ENCODE results near the gene NEK6. TPM values are rescaled to one million over a fixed set of nuclear protein-coding genes. Genes with fewer than 3 reads are reported as not detected.

NEK6 gene
- total RNA-seq, 6 donors from 2014 or later: 33.8 to 144 (median 59.7) TPM

GRCh38 chr9:124364141-124364540, 106.4 kb downstream of the NEK6 start:
- TF ChIP-seq CTCF (IDR thresholded peaks at IDR 0.05) (no peak), EP300 (IDR thresholded peaks at IDR 0.05) (no peak), POLR2AphosphoS5 (IDR thresholded peaks at IDR 0.05) (no peak), POLR2A (IDR thresholded peaks at IDR 0.05) (no peak)
- Histone ChIP-seq H3K36me3 (no peaks in the 10 kb centered on the region), H3K27me3 (no peaks in the 10 kb centered on the region), H3K4me1 (peaks cover 0 to 3% (median 0%) of the 10 kb centered on the region in 4 donors), H3K27ac (no peak overlapping the region), H3K9me3 (no peaks in the 10 kb centered on the region), H3K4me3 (no peak overlapping the region)
- DNase-seq: no peak
- ATAC-seq (ENCODE audit: low FRiP score in 2 of 2): no peak
- 90 to 91% methylated on average over 4 of the region's 4 CpGs for WGBS, 2 donors

DNA sequence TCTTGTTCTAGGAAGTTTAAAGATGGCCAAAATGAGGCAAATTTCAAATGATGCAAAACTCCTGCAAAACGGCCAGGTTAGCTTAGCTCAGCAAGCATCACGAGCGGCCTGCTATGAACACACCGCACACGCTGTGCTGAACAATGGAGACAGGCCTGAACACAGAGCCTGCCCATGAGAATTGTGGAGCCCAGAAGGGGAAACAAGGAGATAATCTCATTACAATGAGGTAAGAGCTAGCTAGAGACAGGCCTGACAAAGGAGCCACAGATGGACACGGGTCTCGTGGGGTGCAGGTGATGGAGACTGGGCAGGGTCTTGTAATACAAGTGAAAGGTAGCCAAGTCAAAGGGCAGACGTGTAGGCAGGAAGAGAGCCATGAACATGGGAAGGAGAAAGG, 107.3 kb downstream of the NEK6 start:
- Histone ChIP-seq H3K27me3 (no peaks in the 10 kb centered on the region), H3K9me3 (no peaks in the 10 kb centered on the region), H3K4me1 (peaks cover 0 to 5% (median 0%) of the 10 kb centered on the region in 4 donors), H3K36me3 (no peaks in the 10 kb centered on the region), H3K4me3 (no peak overlapping the region), H3K27ac (no peak overlapping the region)
- TF ChIP-seq POLR2A (IDR thresholded peaks at IDR 0.05) (no peak), CTCF (IDR thresholded peaks at IDR 0.05) (no peak), POLR2AphosphoS5 (IDR thresholded peaks at IDR 0.05) (no peak), EP300 (IDR thresholded peaks at IDR 0.05) (no peak)
- no peak for ATAC-seq (ENCODE audit: low FRiP score in 2 of 2)
- DNase-seq: no peak
- WGBS, 2 donors: 80 to 93% methylated on average over 8 of the region's 8 CpGs

DNA sequence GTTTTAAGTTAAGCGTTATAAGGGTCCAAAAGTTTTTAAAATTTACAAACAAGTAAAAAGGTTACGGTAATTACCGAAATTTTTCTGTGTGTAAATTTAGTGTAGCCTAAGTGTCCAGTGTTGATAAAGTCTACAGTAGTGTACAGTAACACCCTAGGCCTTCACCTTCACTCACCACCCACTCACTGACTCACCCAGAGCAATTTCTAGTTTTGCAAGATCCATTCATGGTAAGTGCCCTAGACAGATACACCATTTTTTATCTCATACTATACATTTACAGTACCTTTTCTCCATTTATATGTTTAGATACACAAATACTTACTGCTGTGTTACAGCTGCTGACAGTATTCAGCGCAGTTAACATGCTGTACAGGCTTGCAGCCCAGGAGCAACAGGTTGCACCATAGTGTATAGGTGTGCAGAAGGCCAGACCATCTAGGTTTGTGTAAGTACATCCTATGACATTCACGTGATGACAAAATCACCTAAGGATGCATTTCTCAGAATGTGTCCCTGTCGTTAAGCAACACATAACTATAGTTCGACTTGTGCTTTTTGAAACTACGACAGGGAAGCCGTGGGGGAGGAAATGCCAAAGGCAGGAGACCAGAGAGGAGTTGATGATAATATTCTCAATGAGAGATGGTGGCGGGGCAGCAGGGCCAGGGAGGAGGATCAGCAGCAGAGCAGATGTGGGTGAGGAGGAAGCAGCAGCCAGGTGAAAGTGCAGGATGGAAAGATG, 108.9 kb downstream of the NEK6 start:
- no peak for DNase-seq
- Histone ChIP-seq H3K36me3 (no peaks in the 10 kb centered on the region), H3K27ac (no peak overlapping the region), H3K9me3 (no peaks in the 10 kb centered on the region), H3K4me3 (no peak overlapping the region), H3K4me1 (peaks cover 0 to 5% (median 0%) of the 10 kb centered on the region in 4 donors), H3K27me3 (no peaks in the 10 kb centered on the region)
- WGBS, 2 donors: 84 to 87% methylated on average over 10 of the region's 10 CpGs
- no peak for ATAC-seq (ENCODE audit: low FRiP score in 2 of 2)
- TF ChIP-seq EP300 (IDR thresholded peaks at IDR 0.05): no peak

DNA sequence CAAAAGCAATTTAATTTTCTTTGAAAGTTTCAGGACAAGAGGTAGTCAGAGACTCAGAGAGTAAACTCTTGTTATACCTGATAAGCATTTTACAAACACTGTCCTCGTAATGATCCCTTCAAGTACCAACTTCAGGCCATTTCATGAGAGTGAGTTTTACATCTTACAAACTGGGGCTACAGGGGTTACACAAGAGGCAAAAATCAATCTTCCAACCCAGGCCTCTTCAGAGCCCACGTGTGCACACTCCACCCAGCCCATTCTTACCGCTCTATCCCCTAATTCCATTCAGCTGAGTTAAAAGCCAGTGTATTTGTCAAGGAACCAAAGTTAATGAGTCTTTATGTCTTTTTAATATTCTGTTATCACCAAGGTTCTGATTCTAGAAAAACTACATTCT, 110.9 kb downstream of the NEK6 start:
- Histone ChIP-seq H3K27me3 (no peaks in the 10 kb centered on the region), H3K36me3 (no peaks in the 10 kb centered on the region), H3K4me1 (peaks cover 0 to 9% (median 0%) of the 10 kb centered on the region in 4 donors), H3K27ac (no peak overlapping the region), H3K9me3 (no peaks in the 10 kb centered on the region), H3K4me3 (no peak overlapping the region)
- 50 to 58% methylated on average over 3 of the region's 3 CpGs for WGBS, 2 donors
- ATAC-seq (ENCODE audit: low FRiP score in 2 of 2): no peak
- DNase-seq: no peak
- TF ChIP-seq CTCF (IDR thresholded peaks at IDR 0.05): no peak
- no peak for TF ChIP-seq POLR2A (IDR thresholded peaks at IDR 0.05)
- TF ChIP-seq EP300 (IDR thresholded peaks at IDR 0.05): no peak
- TF ChIP-seq POLR2AphosphoS5 (IDR thresholded peaks at IDR 0.05): no peak

- no peak overlapping the region for H3K27ac ChIP-seq
- H3K9me3 ChIP-seq: no peaks in the 10 kb centered on the region
- 75 to 78% methylated on average over 9 of the region's 9 CpGs for WGBS, 2 donors
- ATAC-seq (ENCODE audit: low FRiP score in 2 of 2) (no peak), DNase-seq (no peak)
- no peaks in the 10 kb centered on the region for H3K36me3 ChIP-seq
- H3K27me3 ChIP-seq: no peaks in the 10 kb centered on the region
- no peak overlapping the region for H3K4me3 ChIP-seq
- TF ChIP-seq EP300 (IDR thresholded peaks at IDR 0.05): no peak
- no peak for TF ChIP-seq CTCF (IDR thresholded peaks at IDR 0.05)
- no peak for TF ChIP-seq POLR2AphosphoS5 (IDR thresholded peaks at IDR 0.05)
- TF ChIP-seq POLR2A (IDR thresholded peaks at IDR 0.05): no peak
- peaks cover 0 to 9% (median 0%) of the 10 kb centered on the region in 4 donors for H3K4me1 ChIP-seq
Measured at GRCh38 chr9:124369231-124369797, 111.6 kb downstream of the NEK6 start.

Data from upper lobe of left lung (tissue), 6 donors.